NCI-H2081 (cell line): ENCODE data around the gene TOB1.

Source experiments
- DNase-seq, 2 experiments: peaks; one replicate each; lab custom pipeline; 2025; lab: John Stamatoyannopoulos, UW

The TOB1 gene

DNA sequence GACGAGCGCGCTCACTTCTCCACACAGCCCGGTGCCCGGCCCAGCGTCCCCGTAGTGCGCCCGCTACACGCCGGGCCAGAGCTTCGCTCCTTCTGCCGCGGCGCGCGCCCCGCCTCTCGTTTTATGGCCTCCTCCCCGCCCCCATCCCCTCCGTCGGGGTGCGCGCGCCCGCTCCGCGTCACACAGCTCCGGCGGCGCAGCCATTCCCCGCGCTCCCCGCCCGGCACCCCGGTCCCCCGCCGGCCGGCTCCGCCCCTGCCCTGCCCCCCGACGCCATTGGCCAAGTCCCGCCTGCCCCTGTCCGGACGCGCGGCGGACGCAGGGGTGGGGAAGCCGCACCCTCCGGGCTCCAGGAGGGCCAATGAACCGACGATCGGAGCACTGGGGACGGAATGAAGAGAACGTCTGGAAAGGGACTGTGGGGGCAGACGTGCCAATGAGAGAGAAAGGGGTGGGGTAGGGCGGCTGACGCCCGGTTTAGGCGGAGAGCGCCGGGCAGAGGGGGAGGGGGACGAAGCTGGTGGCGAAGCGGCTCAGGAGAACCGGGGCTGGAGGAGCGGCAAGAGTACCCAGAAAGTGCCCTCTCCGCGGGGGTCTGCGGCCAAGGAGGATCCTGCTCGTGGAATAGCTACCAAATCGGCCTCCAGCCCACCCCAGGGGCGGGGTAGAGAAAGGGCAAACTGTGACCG lies at the start of gene TOB1:
Gene TOB1, minus strand, starts transcription at position 94 of the 689 bp plus-strand sequence. CDS start 2,337 bp downstream, outside the sequence.
- peak; percentile 99 for DNase-seq

DNA sequence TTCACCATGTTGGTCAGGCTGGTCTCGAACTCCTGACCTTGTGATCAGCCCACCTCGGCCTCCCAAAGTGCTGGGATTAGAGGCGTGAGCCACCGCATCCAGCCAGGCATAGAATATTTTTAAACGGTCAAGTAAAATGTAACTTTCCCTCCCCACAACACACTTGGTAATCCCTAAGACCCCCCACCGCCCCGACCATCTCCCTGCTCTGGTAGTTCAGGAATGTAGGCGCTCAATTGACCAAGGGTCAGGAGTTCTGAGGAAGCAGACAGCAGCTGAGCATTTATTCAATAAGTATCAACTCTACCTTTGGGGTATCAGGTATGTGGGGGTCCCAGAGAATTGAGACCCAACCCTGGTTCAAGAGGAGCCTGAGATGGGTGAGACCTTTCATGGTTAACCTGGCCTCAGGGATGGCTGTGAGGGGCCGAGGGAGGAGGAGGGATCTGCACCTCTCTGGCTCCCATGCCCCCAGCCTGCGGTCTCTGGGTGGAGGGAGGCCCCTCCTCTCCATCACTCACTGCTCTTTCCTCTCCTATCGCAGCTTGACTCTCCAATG lies 48.4 kb upstream of the TOB1 start:
- no peak for DNase-seq

- no peak for DNase-seq
Observed at GRCh38 chr17:50913120-50913519, 47.0 kb upstream of the TOB1 start.

GRCh38 chr17:50911890-50912289 lies 45.7 kb upstream of the TOB1 start:
- no peak for DNase-seq

GRCh38 chr17:50911450-50911849 lies 45.3 kb upstream of the TOB1 start:
- no peak for DNase-seq

- no peak for DNase-seq
Observed at GRCh38 chr17:50909765-50910605, 43.8 kb upstream of the TOB1 start.

- peak; percentile 47 to 64 for DNase-seq
Observed at GRCh38 chr17:50908860-50909764, 43.0 kb upstream of the TOB1 start.

DNA sequence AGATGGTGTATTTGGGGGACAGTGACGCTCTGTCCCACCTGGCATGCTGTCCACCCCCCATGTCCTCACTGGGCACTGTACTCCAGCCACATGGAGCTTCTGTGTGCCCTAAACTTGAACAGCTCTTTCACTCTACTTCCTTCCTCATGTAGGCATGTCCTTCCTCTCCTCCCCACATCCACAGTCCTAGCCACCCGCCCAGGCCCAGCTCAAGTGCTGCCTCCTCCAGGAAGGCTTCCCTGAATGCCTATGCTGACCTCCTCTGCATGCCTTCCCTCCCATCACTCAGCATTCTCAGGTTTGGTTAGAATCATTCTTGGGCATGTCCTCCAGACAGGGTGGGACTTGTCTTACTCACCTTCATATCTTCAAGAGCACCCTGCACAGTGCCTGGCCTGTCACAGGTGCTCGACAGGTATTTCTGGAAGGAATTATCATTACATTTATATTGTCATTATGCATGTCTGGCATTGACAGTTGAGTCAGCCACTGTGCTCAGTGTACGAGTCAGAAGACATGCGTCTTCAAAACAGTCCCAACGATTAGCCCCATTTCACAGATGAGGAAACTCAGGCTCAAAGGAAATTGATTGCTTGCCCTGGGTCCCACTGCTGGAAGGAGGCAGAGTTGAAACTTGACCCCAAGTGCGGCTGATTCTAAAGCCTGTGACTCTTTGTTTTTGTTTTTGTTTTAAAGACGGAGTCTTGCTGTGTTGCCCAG lies 42.1 kb upstream of the TOB1 start:
- no peak for DNase-seq

GRCh38 chr17:50906443-50906842 lies 40.3 kb upstream of the TOB1 start:
- no peak for DNase-seq

GRCh38 chr17:50905460-50905803 lies 39.3 kb upstream of the TOB1 start:
- peak; percentile 80 to 87 for DNase-seq

- DNase-seq = peak; percentile 95 to 97
Observed at GRCh38 chr17:50904518-50905459, 38.6 kb upstream of the TOB1 start.

DNA sequence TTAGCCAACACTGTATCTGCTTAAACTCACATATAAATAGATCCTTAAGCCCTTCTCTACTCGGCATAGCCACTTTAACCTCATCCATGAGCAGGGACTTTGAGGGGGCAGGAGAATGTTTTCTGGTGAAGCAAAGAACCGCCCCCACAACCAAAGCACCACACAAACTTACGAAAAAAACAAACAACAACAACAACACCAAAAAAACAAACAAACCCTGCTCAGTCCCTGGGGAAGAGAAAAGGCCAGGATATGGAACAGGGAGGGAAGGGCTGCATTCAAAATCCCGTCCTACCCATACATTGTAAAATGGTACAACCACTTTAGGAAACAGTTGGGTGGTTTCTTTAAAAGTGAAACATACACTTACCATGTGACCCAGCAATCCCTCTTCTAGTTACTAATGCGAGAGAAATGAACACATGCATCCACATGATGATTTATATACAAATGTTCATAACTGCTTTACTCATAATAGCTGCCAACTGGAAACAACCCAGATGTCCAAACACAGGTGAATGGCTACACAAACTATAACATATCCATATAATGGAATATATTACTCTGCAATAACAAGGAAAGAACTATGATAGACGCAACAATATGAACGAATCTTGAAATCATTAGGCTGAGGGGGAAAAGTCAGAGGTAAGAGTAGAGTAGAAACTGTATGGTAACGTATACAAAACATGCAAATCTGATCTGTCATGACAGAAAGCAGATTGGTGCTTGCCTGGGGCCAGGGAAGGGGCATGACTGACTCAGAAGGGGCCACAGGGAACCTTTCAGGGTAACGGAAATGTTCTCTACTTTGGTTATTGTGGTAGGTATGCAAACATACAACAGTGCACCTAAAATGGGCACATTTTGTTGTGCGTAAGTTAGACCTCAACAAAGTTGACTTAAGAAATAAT lies 37.7 kb upstream of the TOB1 start:
- peak; percentile 56 to 80 for DNase-seq

- DNase-seq = no peak
Observed at GRCh38 chr17:50902372-50903353, 36.5 kb upstream of the TOB1 start.

DNA sequence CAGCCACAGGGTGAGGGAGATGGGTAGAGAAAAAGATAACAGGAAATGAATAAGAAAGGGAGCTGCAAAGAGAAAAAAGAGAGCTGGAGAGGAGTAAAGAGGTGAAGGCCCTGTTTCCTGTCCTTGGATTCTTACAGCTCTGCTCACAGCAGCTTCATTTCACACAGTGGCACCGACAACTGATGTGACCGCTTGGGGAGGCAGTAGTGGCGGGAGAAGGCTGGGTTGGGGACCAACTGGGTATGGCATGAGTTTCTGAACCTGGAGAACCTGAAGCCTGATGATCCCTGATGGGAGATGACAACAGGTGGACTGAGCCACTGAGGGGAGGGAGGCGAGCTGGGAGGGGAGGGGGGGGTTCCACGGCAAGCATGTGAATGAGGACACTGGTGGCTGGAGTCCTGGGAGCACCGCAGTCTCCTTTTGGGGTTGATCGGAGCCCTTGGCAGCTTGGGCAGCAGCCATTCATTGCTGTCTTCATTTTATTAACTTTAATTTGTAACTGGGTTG lies 34.3 kb upstream of the TOB1 start:
- no peak for DNase-seq

DNA sequence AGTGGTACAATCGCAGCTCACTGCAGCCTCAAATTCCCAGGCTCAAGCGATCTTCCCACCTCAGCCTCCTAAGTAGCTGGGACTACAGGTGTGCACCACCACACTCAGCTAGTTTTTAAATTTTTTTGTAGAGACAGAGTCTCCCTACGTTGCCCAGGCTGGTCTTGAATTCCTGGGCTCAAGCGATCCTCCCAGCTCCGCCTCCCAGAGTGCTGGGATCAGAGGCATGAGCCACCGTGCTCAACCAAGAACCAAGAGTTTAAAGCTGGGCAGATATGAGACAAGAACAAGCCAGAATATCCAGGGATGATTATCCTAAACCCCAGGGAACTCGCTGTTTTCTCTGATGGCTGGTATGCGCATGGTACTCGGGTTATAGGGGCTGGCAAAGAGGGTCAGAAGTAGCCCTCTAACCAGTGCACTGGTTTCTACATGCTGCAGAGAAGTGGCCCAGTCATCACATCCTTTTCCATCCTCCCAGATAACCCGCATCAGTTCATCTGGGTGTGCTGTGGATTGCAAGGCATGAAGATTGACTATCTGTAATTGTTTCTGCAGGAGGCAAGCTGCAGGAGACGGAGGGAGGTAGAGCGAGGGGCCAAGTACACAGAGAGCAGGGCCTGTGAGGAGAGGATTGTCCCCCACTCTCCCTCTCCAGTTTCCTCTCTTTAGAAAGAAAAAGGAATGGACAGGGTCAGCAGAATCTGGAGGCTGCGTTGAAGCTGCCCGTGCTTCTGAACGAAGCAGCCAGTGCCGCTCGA lies 33.6 kb upstream of the TOB1 start:
- no peak for DNase-seq

GRCh38 chr17:50899005-50899460 lies 32.9 kb upstream of the TOB1 start:
- DNase-seq = no peak
